Stimulated activated CD4-positive, alpha-beta T cell treated with anti-CD3 and anti-CD28 coated beads, Interleukin-4, amount 100 ng/mL, for 48 hours (primary cell): ENCODE data around the gene SNUPN.
"Not testable (repeated sequence)": the region's sequence is repeated elsewhere in the genome, so short reads cannot be mapped to it uniquely, and the experiment has no call there.

Experiments
- DNase-seq, 2 donors: peaks; one replicate each; pipeline ENCODE4 v3.0.0-alpha.2; 2020; ENCODE audit warnings: low read depth in 2 of 2

SNUPN gene

DNA sequence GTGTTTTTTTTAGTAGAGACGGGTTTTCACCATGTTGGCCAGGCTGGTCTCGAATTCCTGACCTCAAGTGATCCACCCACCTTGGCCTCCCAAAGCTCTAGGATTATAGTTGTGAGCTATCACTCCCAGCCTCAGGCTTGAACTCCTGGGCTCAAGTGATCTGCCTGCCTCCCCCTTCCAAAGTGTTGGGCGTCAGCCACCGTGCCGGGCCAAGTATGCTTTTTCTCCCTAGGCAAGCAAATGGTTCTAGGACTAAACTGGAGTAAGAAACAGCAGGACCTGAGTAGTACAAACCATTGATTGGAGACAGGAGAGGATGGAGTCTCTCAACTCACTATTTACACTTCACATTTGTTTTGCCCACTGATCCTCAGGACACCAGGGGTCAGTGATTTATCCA lies 41.8 kb downstream of the SNUPN start:
- no peak for DNase-seq

DNA sequence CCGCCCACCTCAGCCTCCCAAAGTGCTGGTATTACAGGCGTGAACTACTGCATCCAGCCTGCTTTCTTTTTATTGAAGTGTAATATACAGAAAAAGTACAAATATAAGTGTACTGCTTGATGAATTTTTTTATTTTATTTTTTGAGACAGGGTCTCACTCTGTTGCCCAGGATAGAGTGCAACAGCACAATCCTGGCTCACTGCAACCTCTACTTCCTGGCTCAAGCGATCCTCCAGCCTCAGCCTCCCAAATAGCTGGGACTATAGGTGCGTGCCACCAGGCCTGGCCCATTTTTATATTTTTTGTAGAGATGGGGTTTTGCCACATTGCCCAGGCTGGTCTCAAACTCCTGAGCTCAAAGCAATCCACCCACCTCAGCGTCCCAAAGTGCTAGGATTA lies 42.6 kb downstream of the SNUPN start:
- not testable (repeated sequence) for DNase-seq

DNA sequence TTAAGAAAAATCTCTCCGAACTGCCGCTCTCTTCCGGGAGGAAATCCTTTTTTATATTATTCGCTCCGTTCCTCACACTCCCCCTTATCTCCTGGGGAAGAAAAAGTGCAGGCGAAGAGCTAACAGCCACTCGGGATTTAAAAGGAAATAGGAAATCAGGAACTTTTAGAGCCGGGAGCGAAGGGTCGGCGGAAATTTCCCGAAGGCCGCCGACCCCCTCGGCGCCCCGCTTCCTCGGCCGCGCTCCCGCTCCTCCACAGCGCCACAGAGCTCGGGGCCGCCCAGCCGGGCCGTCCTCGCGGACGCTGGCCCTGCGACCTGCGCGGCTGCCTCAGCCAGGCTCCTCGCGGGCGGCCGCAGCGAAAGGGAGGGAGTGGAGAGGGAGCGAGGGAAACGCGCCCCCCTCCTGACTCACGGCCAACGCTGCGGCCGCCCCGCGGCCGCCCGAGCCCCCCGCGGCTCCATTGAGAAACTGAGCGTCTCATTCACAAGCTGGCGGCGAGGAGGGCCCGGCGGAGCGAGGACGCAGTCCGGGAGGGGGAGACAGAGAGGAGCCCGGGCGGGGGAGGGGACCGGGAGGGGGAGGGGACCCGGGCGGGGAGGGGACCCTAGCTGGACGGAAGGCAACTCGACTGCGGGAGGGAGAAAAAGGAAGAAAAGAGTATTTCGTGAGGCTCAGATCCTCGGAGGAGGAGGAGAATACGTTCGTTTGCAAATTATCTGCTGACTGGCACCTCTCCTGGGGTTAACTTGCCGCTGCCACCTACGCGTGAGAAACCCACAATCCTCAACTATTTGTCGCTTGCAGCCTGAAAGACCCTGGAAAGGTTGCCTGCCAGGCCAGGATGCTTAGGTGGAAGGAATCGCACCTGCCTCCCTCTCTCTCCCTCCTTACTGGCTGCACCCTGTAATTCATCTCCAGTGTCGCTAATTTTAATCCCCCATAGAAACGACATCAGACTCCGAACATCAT lies 46.3 kb downstream of the SNUPN start, which contains the start of gene PTPN9:
Gene PTPN9 (minus strand): TSS at position 368 of the 973 bp plus-strand sequence. CDS start 539 bp downstream, outside the sequence.
- DNase-seq, result peak; percentile 61 to 65

DNA sequence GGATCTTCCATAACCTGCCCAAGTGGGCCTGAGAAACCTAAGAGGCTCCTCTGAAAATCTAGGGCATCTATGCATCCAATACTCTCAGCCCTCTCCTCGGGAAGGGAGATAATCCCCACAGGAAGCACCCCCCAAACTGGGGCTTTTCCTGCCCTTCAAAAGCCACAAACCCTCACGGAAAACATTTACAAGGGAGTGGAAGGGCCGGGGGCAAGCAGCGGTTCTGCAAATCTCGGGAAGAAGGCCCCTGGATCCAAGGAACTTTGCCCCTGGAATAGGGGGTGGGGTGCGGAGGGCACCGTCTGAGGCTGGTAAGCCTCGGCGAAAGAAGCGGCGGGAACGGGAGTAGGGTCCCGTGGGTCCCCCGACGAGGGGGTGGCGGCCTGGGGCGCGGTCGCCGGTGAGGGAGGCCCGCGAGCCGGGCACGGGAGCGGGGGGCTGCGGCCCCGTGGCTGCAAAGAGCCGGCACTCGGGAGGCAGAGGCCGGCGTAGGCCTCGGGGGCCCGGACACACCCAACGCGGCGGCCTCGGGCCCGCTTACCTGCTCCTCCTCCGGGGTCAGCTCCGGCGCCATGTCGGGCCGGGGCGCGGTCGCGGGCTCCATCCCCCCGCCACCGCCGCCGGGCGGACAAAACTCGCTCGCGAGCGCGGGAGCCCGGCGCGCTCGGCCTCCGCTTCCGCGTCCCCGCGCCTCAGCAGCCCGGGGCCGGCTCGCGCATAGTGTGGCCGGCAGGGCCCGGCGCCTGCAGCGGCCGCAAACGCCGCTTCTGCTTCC lies 47.2 kb downstream of the SNUPN start:
- DNase-seq, result peak in 1 of 2 donors; percentile 4

DNA sequence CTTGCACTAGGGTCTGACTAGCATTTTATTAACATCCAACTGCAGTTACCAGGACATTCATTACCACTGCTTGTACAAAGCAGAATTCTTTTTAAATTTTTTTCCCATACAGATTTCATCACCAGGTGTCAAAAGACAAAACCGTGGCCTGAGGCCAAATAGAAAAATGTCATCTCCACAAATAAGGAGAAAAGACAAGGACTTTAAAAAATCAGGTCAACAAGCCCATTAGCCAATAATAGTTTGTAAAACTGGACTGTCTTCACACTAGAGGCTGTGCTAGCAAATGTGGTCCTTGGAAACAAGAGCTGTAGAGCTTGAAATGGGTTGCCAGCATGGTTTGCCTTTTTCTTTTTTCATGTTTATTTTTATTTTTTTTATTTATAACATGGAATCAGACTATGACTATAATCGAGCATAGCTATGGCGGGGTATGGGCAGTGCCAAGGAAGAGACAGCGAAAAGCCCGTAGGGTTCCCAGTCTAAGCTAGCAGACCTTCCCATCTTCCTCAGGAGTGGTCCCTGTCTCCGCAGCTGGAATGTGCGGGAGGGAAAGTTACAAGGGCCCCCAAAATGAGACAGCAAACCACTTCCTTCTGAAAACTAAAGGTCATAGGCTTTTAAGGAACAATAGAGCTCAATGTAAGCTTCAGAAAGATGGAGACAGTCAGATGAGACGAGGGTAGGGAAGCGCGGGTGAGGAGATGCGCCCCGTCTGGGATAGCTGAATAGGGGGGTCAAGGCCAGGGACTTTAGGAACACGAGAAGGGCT lies 47.9 kb downstream of the SNUPN start:
- DNase-seq, result no peak

DNA sequence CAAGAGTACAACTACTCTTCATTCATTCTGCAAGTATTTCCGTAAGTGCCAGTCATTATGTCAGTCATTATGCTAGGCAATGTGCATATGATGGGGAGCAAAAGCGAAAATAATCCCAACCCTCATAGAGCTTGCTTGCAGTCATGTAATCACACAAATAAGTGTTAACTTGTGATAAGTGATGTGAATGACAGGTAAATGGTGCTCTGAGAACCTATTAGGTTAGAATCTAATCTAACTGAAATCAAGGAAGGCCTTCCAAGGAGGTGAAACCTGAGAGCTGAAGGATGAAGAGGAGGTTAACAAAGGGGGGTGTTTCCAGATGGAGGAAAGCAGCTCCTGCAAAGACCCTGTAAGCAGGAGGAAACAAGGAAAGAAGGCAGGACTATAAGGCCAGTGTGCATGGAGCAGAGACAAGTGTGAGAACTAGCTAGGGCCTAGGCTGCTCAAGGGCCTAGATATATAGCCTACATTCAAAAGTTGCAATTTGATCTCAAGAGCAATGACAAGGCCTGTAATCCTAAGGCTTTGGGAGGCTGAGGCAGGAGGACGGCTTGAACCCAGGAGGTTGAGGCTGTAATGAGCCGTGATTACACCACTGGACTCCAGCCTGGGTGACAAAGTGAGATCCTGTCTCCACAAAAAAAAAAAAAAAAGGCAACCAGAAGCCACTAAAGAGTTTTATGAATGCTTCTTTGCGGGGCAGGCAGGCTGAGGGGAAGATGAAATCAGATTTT lies 51.7 kb downstream of the SNUPN start:
- no peak for DNase-seq

DNA sequence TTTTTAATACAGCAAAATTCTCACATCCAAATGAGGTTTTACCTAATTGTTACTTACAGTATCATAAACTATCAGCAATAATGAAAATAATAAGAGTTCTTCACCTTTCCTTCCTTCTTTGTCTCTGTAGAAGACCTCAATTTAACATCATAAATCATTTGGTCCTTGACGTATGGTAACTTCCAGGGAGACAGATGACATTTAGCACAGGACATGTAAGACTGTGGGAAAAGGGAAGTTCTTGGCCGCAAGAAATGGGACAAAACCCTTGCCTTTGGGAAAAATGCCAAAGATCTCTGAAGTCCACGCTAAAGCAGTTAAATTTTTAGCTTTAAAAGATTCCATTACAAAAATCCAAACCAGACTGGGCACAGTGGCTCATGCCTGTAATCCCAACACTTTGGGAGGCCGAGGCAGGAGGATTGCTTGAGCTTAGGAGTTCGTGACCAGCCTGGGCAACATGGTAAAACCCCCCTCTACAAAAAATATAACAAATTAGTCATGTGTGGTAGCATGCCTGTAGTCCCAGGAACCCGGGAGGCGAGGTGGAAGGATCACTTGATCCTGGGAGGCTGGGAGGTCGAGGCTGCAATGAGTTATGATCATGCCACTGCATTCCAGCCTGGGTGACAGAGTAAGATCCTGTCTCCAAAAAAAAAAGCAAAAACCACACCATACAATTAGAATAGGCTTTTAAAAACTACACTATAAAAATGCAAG lies 55.2 kb downstream of the SNUPN start:
- no peak for DNase-seq

DNA sequence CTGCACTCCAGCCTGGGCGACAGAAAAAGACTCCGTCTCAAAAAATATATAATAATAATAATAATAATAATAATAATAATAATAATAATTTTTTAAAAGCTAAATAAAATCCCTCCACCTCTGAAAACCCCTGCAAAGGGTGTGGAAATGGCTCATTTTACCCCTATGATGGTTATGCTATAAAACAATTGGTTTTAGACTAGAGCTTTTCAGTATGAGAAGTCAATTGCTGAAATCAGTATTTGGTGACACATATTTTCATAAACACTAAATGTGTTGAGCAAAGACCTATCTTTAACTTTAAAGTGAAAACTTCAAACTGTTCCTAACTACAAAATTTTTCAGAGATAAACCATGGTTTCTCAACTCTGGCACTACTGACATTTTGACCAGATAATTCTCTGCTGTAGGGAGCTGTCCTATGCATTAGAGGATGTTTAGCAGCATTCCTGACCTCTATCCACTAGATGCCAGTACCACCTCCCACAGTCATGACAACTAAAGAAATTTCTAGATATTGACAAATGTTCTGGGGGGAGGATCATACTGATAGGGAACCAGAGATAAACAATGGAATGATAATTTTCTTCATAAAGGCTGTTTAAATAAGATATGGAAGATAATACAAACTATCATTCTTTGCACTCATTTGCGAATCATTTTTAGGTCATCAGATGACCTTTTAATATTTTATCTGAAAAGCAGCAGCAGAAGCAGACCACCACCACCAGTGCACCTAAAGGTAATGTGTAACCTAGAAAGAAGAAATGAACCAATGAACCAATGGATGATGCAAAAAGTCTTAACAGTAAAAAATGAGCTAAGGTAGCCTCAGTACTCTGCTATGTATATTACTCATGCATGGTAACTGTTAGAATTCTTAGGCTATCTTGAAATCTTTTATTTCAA lies 60.2 kb downstream of the SNUPN start:
- DNase-seq, result no peak

DNA sequence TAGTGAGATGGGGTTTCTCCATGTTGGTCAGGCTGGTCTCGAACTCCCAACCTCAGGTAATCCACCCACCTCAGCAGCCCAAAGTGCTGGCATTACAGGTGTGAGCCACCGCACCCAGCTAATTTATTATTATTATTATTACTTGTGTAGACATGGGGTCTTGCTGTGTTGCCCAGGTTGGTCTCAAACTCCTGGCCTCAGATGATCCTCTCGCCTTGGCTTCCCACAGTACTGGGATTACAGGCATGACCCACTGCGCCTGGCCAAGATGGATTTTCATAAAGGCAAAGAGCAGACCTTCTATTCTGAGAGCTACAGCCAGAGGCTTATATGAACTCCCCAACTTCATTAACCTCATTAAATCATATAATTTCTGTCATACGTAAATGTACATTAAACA lies 63.6 kb downstream of the SNUPN start:
- DNase-seq, result no peak

DNA sequence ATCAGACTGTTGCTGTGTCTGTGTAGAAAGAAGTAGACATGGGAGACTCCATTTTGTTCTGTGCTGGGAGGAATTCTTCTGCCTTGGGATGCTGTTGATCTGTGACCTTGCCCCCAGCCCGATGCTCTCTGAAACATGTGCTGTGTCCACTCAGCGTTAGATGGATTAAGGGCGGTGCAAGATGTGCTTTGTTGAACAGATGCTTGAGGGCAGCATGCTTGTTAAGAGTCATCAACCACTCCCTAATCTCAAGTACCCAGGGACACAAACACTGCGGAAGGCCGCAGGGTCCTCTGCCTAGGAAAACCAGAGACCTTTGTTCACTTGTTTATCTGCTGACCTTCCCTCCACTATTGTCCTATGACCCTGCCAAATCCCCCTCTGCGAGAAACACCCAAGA lies 66.2 kb downstream of the SNUPN start:
- not testable (repeated sequence) for DNase-seq

DNA sequence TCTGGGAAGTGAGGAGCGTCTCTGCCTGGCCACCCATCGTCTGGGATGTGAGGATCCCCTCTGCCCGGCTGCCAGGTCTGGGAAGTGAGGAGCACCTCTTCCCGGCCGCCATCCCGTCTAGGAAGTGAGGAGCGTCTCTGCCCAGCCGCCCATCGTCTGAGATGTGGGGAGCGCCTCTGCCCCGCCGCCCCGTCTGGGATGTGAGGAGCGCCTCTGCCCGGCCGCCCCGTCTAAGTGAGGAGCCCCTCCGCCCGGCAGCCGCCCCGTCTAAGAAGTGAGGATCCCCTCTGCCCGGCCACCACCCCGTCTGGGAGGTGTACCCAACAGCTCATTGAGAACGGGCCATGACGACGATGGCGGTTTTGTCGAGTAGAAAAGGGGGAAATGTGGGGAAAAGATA lies 66.6 kb downstream of the SNUPN start:
- DNase-seq, result not testable (repeated sequence)

DNA sequence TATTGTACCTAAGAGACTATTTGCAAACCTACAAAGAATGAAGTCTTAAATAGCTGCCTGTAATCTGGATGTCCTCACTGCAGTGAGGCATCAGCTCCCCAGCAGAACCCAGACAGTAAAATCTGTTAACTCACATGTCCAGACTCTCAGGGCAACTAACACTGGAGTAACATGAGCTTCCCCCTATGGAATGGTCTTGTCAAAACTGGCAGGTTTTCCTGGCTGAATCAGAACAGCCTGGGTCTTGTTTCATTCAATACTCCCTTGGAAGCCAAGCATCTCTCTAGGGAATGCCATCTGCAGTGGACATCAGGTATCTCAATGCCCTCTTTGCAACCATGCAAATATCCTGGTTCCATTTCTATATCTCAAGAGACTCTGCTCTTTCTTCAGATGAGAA lies 70.8 kb downstream of the SNUPN start:
- no peak for DNase-seq

DNA sequence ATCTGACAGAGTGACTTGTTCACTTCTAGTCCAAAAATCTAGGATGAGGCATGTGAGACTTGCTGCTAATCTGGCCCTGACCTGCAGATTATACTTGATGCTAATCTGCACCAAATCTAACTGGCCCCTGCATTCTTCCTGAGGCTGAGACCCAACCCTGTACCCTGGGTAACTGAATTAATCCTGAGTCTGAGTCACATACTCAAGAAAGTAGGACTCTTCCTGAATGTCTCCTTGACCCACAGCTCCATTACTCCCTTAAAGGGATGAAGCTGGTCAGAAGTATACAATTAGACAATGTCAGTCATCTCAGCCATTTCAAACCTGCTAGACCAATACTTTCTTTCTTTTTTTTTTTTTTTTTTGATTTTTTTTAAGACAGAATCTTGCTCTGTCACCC lies 71.9 kb downstream of the SNUPN start:
- no peak for DNase-seq

DNA sequence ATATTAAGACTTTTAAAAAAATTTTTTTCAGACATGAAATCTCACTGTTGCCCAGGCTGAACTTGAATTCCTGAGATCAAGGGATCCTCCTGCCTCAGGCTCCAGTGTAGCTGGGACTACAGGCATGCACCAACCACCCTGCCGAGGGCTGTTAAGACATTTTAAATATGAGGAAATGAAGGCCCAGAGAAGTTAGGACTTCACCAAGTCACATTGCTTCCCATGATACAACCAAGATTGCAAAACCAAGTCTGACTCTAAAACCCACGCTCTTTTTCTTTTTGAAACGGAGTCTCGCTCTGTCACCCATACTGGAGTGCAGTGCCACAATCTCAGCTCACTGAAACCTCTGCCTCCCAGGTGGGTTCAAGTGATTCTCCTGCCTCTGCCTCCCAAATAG lies 74.4 kb downstream of the SNUPN start:
- no peak for DNase-seq
